DMS 273 treated with DMSO at 0.1 percent for 48 hours (cell line): Measurements from ENCODE around the gene PIWIL4.
A peak's percentile ranks its signal among the peaks of the same experiment; 100 is the strongest.

ENCODE experiments used
- DNase-seq: peaks from one replicate; lab custom pipeline; 2025; lab: John Stamatoyannopoulos, UW

Gene PIWIL4

DNA sequence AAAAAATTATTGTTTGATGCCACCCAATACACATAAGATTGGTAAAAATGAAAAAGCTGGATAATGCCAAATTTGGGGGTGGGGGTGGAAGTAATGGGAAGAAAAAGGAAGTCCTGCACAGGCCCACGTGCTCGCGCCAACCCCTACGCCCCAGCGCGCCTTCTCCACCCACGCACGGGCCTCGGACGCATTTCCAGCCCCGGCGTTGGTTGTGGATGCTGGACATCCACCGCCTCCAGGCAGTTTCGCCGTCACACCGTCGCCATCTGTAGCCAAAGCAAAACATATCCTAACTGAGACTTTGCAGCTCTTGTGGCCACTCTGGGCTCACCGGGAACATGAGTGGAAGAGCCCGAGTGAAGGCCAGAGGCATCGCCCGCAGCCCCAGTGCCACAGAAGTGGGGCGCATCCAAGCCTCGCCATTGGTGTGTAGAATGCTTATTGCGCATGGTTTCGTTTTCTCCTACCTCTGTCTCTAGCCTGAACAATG lies at the start of gene PIWIL4:
Gene PIWIL4 (plus strand): TSS at position 188 of the 490 bp plus-strand sequence. CDS start 151 bp downstream, at position 339.
- no peak for DNase-seq

DNA sequence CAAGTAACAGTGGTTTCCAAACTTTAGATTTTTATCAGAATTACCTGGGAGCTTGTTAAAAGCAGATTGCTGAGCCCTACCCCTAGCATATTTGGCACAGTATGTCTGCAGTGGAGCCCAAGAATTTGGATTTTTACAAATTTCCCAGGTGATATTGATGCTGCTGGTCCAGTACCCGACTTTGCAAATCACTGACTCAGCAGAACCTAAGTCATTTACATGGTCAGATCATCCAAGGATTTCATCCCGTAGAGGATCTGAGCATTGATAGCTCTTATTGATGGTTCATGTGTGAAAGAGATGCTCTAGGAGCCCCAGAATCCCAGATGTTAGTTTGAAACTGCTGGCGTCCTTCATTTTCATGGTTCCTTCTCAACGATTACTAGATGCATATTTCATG lies 48.9 kb upstream of the PIWIL4 start:
- no peak for DNase-seq

DNA sequence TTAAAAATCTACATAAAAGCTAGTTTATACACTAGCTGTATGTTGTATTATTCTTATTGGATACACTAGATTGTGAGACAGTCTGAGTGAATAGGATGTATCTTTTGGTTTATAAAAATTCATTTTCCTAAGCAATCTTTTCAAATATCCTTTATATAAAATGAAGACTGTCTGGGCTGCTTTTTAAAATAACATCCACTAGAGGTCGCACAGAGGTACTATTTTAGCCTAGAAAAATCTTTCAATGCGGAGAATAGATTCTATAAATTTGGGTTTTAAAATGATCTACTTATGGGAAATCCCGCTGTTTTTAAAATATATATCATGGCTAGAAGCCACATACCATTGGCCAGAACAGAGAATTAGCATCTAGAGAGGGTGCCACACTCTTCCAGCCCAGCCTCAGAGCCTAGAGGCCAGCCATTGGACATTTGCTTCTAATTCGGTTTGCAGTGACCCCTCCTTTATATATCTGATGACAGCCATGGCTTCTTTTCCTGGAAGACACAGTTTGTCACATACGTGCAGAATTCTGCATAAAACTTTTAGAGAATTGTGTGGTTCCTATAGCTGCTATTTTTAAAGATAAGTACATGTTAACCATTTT lies 47.6 kb upstream of the PIWIL4 start:
- DNase-seq, result no peak

DNA sequence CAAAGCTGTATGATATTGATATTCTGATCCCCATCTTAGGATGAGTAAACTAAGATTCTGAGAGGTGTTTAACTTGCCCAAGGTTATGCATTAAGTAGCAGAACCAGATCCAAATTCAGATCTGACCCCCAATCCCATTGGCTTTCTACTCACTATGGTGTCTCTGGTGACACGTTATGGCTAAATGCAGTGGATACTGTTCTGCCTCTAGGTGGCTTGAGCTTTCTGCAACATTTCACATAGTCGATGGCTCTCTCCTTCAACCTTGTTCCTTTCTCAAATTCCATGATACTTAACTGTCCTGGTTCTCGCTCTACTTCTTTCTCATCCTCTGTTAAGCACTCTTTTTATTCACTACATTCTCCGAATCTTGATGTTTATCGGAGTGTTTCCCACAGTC lies 45.5 kb upstream of the PIWIL4 start:
- DNase-seq, result no peak

DNA sequence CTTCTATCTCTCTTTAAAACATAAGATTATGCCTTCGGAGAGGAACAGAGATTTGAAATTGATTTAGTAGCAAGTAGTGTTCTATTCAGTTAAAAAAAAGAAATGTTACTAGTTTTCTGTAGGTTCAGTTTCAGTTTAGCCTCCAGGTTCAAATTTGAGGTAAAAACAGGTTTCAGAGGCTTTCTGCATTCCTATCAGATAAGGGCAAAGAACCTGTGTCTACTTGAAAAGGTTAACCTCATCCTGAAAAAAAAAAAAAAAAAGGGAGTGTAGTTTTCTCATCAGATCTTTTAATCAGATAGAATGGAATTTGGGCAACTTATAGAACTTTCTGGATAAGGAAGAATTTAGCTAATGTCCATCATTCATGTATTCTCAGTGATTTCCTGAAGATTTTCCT lies 42.8 kb upstream of the PIWIL4 start:
- no peak for DNase-seq

DNA sequence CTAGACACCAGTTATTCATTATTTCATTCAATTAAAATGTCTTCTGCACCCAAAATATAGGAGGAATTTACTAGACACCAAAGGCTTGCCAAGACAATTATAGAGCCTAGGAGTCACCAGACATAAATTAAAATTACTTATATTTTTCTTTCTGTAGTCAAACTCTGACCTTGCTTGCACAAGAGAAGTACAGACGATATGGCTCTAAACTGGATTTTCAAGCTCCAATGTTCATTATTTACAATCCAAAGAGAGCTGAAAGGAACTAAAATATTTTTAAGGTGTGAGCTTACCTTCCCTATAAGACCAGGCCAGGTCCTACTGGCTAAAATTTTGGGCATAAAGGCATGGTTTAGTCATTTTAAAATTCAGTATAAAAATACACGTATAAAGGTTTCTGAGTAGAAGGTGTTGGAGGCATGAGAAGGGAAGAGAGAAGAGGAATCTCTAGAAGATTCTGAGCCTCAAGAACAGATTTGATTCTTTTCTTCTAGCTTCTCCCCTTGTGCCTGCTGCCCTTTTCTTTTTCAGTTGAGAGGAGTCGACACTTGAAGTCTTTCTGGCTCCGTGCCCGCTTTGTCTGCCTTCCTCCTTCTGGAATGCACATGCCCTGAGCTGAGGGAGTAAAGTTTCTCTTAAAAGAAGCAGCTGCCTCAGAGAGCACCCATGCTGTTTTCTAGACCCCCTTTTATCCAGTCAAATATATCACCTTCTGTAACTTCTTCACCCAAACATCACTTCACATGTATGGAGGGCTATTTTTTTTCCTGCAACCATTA lies 41.4 kb upstream of the PIWIL4 start:
- DNase-seq, result no peak

DNA sequence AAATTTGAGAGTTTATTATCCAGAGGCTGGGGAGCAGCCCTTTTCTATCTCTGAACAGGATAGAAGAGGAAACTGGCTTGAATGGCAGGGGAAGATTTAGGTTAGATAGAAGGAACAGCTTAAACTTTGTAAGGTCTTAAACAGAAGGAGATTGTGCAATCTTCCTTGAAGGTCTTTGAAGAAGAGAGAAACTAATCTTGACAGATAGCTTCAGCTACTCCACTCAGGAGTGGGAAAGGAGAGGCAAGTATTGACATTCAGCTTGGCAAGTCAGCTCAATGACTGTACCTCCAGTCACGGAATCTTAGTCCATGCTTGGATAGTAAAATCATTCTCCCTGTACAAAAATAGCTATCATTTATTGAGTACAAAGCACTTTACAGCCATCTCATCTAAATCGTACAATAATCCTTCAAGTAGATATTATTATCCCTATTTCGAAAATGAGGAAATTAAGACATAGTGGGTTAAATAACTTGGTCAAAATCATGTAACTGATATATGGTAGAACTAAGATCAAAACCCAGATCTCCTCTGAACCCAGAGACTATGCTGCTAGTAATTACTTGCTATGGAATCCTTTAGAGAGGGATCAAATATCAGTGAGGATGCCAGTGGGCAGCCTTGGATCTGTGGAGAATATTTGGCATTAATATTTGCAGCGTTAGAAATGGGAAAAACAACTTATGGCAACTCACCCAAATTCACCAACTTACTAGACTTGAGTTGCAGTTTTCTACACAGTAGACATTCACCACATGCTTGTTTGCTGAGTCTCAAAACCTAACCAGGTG lies 40.3 kb upstream of the PIWIL4 start:
- no peak for DNase-seq

DNA sequence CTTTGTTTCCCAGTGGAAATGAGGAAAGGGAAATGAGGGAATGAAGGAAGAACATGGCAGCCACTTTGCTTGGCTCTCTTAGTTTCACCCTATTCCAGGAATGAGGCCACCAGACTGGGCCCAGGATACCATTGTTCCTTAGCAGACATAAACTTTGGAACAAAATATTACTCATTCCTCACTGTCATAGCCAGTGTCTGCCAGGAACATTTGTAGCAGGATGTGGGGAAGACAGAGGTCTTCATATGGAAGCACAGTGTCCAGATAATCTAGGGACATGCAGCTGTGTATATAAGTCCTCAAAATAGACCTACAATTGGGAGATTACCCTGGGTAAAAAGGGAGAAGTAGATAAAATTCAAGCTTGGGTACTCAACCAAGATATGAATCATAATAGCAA lies 38.6 kb upstream of the PIWIL4 start:
- no peak for DNase-seq

DNA sequence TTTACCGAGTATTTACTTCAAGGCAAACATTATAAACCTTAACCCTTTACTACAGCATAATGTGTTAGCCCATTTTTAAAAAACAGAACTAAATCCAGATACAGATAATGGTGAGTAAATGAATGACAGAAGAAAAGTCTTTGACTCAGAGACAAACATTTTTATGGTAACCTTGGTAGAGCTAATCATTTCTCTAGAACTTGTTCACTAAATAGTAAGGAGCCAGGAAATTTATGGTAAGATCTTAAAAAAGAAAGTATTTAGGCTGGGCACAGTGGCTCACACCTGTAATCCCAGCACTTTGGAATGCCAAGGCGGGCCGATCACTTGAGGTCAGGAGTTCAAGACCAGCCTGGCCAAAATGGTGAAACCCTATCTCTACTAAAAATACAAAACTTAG lies 35.0 kb upstream of the PIWIL4 start:
- DNase-seq, result no peak

DNA sequence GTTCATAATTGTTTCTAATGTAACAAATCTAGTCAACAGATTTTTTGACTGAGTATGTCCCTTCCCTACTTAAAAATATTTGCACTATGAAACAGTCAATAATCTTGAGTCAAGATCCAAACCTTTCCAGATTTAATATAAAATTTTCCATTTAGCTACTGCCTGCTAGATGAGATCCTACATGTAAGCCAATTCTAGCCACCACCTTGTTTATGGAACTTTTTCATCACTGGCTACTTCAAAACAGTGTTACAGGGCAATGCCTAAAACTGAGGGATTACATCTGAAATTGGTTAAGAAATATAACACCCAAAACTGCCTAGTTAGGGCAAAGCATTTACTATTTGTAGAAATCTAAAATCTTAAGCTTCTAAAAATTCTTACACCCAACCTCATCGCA lies 34.0 kb upstream of the PIWIL4 start:
- no peak for DNase-seq

DNA sequence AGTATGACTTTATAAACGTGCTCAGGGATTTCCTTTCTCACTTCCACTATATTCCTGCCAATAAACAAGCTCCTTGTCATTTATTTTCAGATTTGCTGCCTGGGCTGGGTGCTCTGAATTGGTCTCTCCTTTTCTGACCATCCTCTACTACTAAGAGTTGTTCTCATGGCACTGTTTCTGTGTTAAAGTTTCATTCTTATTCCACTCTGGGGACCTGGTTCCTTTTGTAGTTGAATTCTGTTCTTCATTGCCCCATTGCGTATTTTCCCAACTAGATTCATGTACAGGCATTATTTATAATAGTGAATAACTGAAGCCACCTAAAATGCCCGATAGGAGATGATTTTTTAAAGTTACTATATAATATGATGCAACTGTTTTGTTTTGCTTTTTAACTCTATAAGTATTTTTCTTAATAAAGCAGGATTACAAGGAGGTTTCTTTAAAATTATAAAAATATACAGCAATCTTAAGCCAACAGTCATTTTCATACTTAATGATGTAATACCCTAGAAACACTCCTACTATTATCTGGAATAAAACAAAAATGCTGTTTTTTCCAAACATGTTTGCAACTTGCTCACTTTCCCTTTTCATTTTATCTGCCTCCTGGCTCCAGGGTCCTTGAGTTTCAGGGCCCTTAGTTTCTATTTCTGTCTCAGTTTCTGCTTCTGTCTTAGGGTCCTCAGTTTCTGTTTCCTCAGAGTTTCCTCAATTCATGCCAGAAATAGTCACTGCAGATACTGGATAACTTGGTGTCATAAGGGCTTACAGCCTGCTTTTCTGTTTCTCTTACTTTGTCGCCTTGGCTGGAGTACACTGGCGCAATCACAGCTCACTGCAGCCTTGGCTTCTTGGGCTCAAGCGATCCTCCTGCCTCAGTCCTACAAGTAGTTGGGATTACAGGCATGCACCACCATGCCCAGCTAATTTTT lies 33.2 kb upstream of the PIWIL4 start:
- no peak for DNase-seq

DNA sequence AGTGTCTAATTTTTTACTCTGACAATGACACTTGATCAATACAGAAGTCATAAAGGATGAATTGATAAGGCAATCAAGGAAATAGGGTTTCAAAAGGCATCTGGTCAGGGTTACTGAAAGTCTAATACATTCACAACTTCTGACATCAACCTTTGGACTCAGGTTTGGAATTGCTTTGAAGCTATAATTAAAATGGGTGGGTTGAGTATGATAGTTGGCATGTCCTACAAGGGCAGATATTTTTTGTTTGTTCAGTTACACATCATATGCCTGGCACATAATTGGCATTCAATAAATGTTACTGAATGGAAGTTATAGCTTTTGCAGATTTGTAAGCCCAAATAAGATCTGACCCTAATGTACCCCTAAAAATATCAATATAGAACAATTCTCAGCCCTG lies 30.8 kb upstream of the PIWIL4 start:
- no peak for DNase-seq

DNA sequence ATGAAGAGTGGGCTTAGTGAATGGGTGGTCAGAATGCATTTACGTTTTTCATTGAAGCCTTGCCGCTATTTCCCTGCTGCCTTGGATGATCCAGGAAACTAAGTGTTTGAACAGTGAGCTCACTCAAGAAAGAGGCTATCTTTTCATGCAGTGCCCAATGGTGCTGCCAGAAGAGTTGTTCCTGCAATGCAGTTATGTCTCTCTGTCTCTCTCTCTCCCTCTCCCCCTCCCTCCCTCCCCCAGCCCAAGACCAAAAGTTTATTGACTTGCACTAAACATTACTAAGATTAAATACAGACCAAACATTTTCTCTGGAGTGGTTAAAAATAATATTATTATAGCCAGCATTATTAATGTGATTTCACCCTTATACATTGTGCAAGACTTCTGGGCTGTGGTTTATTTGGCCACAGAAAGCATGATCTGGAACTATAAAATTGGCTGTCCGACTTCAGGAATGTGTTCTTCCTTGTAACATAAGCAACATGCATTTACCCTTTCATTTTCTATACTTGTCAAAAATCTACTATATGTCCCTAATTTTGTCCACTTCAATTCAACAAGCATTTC lies 30.1 kb upstream of the PIWIL4 start:
- DNase-seq, result no peak

DNA sequence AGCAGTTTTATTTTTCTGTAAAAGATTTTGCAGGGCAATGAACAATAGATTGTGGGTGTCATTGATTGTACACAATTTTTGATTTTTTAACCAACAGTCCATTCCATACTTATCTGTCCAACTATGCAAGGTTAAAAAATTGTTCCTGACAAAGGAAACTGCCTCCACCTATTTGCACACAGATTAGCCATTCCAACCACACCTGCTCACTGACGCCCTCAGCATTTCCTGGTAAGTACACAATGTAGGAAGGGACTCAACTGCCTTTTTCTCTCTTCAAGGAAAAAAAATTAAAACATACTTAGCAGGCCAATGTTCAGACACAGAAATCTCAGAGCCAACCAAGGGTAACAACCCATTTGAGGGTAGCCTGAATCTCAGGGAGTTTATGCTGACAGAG lies 27.7 kb upstream of the PIWIL4 start:
- DNase-seq, result no peak

DNA sequence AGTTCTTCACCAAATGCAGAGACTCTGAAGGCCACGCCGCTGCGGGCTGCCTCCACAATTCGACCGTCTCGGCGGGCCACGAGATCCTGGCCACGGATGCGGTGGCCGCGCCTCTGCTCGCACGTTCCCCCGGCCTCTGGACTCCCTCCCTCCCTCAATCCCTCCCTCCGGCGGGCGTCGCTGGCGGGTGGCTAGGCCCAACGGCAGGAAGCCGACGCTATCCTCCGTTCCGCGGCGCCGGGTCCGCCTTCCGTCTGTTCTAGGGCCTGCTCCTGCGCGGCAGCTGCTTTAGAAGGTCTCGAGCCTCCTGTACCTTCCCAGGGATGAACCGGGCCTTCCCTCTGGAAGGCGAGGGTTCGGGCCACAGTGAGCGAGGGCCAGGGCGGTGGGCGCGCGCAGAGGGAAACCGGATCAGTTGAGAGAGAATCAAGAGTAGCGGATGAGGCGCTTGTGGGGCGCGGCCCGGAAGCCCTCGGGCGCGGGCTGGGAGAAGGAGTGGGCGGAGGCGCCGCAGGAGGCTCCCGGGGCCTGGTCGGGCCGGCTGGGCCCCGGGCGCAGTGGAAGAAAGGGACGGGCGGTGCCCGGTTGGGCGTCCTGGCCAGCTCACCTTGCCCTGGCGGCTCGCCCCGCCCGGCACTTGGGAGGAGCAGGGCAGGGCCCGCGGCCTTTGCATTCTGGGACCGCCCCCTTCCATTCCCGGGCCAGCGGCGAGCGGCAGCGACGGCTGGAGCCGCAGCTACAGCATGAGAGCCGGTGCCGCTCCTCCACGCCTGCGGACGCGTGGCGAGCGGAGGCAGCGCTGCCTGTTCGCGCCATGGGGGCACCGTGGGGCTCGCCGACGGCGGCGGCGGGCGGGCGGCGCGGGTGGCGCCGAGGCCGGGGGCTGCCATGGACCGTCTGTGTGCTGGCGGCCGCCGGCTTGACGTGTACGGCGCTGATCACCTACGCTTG lies 23.2 kb upstream of the PIWIL4 start, which contains the start of gene FUT4:
Gene FUT4 (plus strand): TSS at position 227 of the 951 bp plus-strand sequence. CDS start 213 bp downstream, at position 440.
- peak; percentile 28 for DNase-seq

DNA sequence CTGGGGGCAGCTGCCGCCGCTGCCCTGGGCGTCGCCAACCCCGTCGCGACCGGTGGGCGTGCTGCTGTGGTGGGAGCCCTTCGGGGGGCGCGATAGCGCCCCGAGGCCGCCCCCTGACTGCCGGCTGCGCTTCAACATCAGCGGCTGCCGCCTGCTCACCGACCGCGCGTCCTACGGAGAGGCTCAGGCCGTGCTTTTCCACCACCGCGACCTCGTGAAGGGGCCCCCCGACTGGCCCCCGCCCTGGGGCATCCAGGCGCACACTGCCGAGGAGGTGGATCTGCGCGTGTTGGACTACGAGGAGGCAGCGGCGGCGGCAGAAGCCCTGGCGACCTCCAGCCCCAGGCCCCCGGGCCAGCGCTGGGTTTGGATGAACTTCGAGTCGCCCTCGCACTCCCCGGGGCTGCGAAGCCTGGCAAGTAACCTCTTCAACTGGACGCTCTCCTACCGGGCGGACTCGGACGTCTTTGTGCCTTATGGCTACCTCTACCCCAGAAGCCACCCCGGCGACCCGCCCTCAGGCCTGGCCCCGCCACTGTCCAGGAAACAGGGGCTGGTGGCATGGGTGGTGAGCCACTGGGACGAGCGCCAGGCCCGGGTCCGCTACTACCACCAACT lies 22.4 kb upstream of the PIWIL4 start:
- DNase-seq, result no peak

DNA sequence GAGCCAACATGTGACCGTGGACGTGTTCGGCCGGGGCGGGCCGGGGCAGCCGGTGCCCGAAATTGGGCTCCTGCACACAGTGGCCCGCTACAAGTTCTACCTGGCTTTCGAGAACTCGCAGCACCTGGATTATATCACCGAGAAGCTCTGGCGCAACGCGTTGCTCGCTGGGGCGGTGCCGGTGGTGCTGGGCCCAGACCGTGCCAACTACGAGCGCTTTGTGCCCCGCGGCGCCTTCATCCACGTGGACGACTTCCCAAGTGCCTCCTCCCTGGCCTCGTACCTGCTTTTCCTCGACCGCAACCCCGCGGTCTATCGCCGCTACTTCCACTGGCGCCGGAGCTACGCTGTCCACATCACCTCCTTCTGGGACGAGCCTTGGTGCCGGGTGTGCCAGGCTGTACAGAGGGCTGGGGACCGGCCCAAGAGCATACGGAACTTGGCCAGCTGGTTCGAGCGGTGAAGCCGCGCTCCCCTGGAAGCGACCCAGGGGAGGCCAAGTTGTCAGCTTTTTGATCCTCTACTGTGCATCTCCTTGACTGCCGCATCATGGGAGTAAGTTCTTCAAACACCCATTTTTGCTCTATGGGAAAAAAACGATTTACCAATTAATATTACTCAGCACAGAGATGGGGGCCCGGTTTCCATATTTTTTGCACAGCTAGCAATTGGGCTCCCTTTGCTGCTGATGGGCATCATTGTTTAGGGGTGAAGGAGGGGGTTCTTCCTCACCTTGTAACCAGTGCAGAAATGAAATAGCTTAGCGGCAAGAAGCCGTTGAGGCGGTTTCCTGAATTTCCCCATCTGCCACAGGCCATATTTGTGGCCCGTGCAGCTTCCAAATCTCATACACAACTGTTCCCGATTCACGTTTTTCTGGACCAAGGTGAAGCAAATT lies 21.7 kb upstream of the PIWIL4 start:
- DNase-seq, result no peak

DNA sequence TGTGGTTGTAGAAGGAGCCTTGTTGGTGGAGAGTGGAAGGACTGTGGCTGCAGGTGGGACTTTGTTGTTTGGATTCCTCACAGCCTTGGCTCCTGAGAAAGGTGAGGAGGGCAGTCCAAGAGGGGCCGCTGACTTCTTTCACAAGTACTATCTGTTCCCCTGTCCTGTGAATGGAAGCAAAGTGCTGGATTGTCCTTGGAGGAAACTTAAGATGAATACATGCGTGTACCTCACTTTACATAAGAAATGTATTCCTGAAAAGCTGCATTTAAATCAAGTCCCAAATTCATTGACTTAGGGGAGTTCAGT lies 21.1 kb upstream of the PIWIL4 start:
- no peak for DNase-seq

DNA sequence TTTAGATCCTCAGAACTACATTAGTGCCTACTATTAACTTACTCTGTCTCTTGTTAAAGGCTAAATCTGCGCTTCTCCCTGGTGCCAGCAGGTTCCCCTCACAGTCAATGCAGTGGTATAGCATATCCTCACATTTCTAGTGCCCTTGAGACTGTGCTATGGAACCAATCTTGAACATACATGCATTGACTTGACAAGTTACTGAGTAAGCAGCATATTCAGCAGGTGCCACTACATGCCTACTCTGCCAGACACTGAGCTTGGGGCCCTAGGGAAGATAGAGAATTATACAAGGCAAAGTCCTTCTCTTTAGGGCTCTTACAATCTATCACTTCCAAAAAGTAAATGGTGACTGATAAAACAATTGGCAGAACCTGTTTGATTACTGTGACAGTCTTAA lies 20.3 kb upstream of the PIWIL4 start:
- no peak for DNase-seq
